Endometrial microvascular endothelial cells (primary cell): ENCODE data around the gene OR2AK2. TPM values are rescaled to one million over a fixed set of nuclear protein-coding genes. Genes with fewer than 3 reads are reported as not detected.
"Not testable (repeated sequence)": the region's sequence is repeated elsewhere in the genome, so short reads cannot be mapped to it uniquely, and the experiment has no call there.

Experiments used
- in situ Hi-C: cut with HindIII; loops from 2 replicates; pipeline ENCODE4 v1.10.0; 2017; ENCODE audit warnings: low sequenced_read_pairs, low pct_unique_long_range_greater_than_20kb; ENCODE audit errors: inconsistent ontology term
- total RNA-seq: library from RNA; depleted of rRNA; stranded (reverse); fragments of >200 nt; gene quantifications from one replicate; pipeline ENCODE4 v1.2.3, GENCODE V29; 2015; ENCODE audit errors: inconsistent ontology term

Gene OR2AK2
- not detected for total RNA-seq

GRCh38 chr1:247964933-247965332, at the start of gene OR2AK2:
OR2AK2 (plus strand) TSS chr1:247965233; CDS start chr1:247965377, 144 bp downstream.
- in situ Hi-C loops: no loop called here

- in situ Hi-C loops: no loop called here
These were observed 45.1 kb upstream of the OR2AK2 start, which contains the start of gene OR2T8 for GRCh38 chr1:247919952-247920351. OR2T8 (plus strand) TSS chr1:247920252; CDS start chr1:247921018, 766 bp downstream.

DNA sequence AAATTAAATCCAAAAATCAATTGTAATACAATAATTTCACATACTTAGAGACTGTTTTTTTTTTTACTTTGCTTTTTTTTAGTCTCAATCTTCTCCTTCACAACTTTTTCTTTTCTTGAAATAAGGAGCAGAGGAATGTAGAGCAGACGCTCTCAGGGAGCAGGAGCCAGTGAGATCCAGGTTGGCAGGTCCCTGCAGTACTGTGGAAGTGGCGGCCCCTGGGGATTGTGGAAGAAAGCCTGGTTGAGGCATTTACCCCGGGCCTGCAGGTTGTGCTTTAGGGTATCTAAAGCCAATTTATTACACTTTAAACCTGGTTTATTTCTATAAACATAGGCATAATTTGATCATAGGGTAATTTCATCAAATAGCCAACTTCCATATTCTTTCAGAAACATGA, 41.1 kb upstream of the OR2AK2 start:
- in situ Hi-C loops: no loop called here

DNA sequence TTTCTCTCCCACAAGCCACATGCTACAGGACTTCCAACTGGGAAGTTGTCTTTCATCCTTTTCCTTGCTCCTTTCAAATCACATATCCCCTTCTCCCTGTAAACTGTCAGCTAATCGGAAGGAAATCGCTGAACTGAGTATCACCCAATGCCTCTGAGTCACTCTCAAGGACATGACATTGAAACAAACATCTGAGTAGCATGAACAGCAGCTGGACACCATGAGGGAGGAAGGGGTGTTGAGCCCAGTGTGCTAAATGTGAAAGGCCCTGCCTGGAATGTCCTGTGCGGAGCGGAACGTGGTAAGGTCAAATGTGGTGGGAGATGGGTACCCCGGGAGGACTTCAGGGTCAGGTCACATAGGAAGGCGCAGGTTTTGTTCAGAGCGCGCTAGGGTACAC, 40.2 kb upstream of the OR2AK2 start, which contains the start of gene OR2AJ1:
Gene OR2AJ1, plus strand, starts transcription at position 22 of the 400 bp plus-strand sequence. CDS start 8,880 bp downstream, outside the sequence.
- in situ Hi-C loops: no loop called here

DNA sequence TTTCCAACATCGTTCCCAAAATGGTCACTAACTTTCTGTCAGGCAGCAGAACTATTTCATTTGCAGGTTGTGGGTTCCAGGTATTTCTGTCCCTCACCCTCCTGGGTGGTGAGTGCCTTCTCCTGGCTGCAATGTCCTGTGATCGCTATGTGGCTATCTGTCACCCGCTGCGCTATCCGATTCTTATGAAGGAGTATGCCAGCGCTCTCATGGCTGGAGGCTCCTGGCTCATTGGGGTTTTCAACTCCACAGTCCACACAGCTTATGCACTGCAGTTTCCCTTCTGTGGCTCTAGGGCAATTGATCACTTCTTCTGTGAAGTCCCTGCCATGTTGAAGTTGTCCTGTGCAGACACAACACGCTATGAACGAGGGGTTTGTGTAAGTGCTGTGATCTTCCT, 31.0 kb upstream of the OR2AK2 start:
- in situ Hi-C loops: no loop called here

DNA sequence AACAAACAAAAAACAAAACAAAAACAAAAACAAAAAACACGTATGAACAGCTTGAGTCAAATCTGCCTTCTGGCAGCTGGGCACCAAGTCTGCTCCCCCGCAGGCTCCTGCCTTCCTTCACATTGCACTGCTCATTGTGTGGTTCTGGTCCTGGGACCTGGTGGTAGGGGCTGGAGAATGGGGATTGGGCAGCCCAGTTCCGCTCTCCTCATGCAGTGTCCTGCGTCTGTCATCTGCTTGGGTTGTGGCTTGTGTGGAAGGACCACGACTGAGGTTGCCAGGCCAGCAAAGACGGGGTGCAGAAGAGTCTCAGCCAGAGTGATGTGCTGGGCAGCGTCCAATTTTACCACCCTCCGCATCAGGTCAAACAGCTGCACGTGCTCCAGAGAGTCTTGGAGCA, 29.3 kb upstream of the OR2AK2 start:
- in situ Hi-C loops: no loop called here

DNA sequence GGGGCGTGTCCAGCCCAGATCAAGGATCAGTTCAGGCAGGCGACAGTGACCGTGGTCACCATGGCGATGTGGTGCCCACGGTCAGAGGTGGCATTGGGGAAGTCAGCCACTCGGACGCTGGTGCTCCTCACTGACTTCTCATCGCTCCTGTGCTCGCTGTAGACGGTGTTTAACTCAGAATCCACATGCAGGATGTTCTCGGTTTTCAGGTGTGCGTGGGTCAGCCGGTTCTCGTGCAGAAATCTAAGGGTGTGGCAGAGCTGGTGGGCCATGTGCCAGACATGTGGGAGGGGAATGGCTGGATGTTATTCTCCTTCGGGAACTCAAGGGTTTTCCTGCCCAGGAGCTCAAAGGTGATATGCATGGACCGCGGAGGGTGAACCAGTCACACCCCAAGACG, 28.6 kb upstream of the OR2AK2 start:
- in situ Hi-C loops: no loop called here

- in situ Hi-C loops: not testable (repeated sequence)
These were observed 27.9 kb upstream of the OR2AK2 start for GRCh38 chr1:247936965-247937734.

DNA sequence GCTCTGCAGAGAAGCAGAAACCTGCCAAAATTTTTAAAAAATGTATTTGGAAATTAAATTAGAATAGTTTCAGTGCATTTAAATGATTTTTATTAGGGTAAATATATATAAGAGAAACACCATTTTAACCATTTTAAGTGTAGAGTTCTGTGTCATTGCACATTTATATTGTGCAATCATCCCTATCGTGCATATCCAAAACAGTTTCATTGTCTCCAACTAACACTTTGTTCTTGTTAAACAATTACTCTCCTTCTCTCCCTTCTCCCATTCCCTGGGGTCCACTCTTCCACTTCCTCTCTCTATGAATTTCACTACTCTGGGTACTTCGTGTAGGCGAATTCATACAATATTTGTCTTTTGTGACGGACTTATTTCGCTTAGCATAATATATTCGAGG, 22.4 kb upstream of the OR2AK2 start:
- in situ Hi-C loops: no loop called here

- in situ Hi-C loops: no loop called here
These were observed 16.5 kb upstream of the OR2AK2 start, which contains the start of gene OR2L8 for GRCh38 chr1:247948558-247948957. OR2L8 (plus strand) TSS chr1:247948858; CDS start chr1:247948858, 0 bp downstream.

GRCh38 chr1:247953408-247953807, 11.6 kb upstream of the OR2AK2 start:
- in situ Hi-C loops: no loop called here

GRCh38 chr1:247961791-247962190, 3.2 kb upstream of the OR2AK2 start:
- in situ Hi-C loops: no loop called here

DNA sequence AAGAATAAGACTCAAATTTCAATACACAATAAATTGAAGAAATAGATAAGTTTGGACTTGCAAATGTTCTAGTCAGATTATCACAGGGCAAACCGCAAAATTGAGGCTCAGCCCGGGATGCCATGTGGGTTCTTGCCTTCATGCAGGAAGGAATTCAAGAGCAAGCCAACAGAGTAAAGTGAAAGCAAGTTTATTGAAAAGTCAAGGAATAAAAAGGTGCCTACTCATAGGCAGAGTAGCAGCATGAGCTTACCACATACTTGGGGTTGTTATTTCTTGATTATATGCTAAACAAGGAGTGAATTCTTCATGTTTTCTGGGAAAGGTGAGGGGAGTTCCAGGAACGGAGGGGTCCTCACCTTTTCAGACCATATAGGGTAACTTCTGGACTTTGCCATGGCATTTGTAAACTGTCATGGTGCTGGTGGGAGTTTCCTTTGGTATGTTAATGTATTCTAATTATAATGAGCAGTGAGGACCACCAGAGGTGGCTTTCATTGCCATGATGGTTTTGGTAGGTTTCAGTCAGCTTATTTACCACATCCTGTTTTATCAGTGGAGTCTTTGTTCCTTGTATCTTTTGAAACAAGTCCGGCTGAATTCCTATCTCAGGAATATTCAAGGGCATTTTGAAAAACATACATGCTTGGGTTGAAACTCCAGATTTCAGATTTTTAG, 2.0 kb upstream of the OR2AK2 start:
- in situ Hi-C loops: no loop called here

DNA sequence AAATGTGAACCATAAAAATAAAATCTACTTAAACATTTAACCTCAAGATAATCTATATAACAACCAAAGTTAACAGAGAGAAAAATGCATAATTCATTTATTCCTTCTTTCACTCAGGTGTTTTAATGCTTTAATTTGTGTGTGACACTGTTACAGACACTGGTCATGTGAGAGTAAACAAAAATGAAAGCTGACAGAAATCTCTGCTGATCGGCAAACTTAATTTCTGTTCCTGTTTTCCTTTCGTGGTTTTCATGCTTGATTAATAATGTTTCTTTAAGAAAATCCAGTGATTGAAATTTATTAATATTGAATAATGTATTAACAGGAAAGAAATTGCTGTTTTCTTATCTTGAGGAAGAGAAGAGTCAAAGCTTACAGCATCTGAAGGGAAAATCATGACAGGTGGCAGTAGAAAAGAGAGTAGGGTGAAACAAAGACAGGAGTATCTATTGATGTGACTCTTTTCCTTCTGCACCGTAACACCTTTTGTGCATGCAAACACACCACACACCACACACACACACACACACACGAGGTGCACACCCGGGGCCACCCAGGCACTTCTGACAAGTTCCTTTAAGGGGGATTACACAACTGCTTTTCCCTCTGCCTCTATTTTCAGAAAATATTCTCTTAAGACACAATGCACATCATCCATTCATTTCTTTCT, 1.6 kb downstream of the OR2AK2 start:
- in situ Hi-C loops: no loop called here

GRCh38 chr1:247992986-247993385, 28.0 kb downstream of the OR2AK2 start:
- in situ Hi-C loops: no loop called here

DNA sequence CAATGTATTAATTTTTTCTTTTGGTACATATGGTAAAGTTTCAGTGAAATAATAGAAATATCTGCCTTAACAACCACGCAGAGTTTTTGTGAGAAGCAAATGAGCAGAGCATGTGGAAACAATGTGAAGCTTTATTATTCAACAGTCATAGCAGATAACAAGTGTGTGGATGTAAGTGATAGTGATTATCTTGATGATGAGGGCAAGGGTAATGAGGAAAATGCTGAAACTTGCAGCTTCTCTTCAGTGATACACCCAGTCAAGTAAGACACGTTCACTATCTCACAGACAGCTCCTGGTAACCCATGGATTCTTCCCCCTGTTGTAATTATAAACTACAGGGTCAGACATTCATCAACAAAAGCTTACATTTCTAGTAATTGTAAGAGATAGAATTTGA, 33.8 kb downstream of the OR2AK2 start:
- in situ Hi-C loops: no loop called here

GRCh38 chr1:248000169-248000568, 35.1 kb downstream of the OR2AK2 start:
- in situ Hi-C loops: no loop called here

- in situ Hi-C loops: no loop called here
These were observed 42.7 kb downstream of the OR2AK2 start for GRCh38 chr1:248007778-248008177.

DNA sequence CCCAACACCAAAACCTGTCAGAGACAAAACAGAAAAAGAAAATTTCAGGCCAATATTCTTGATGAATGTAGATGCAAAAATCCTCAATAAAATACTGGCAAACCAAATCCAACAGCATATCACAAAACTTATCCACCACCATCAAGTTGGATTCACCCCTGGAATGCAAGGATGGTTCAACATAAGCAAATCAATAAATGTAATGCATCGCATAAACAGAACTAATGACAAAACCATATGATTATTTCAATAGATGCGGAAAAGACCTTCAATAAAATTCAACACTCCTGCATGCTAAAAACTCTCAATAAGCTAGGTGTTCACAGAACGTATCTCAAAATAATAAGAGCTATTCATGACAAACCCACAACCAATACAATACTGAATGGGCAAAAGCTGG, 44.6 kb downstream of the OR2AK2 start:
- in situ Hi-C loops: no loop called here
